GM21723 (cell line): ENCODE data around the gene EHD4.

Experiments used
- ATAC-seq: cut with Tn5 transposase; IDR thresholded peaks from one replicate; pipeline ENCODE4 v1.9.1; 2021; ENCODE audit warnings: mild to moderate bottlenecking, moderate library complexity; ENCODE audit not compliant: unreplicated experiment

EHD4 gene

GRCh38 chr15:41882689-41883483 lies 89.5 kb downstream of the EHD4 start:
- no peak for ATAC-seq

- ATAC-seq, result no peak
Measured at GRCh38 chr15:41881920-41882688, 90.3 kb downstream of the EHD4 start.

- no peak for ATAC-seq
Measured at GRCh38 chr15:41881550-41881919, 90.8 kb downstream of the EHD4 start.

- no peak for ATAC-seq
Measured at GRCh38 chr15:41881086-41881485, 91.3 kb downstream of the EHD4 start.

GRCh38 chr15:41880156-41880877 lies 92.0 kb downstream of the EHD4 start:
- ATAC-seq, result no peak

GRCh38 chr15:41879321-41879845 lies 93.0 kb downstream of the EHD4 start:
- no peak for ATAC-seq

- ATAC-seq, result no peak
Measured at GRCh38 chr15:41878355-41878699, 94.0 kb downstream of the EHD4 start.

GRCh38 chr15:41877631-41878354 lies 94.6 kb downstream of the EHD4 start:
- ATAC-seq, result no peak

- no peak for ATAC-seq
Measured at GRCh38 chr15:41876689-41877088, 95.7 kb downstream of the EHD4 start.

- no peak for ATAC-seq
Measured at GRCh38 chr15:41876007-41876406, 96.3 kb downstream of the EHD4 start.

GRCh38 chr15:41874736-41875135 lies 97.6 kb downstream of the EHD4 start:
- no peak for ATAC-seq

- no peak for ATAC-seq
Measured at GRCh38 chr15:41873711-41874110, 98.6 kb downstream of the EHD4 start.

GRCh38 chr15:41872166-41872747 lies 100.1 kb downstream of the EHD4 start:
- ATAC-seq, result no peak

GRCh38 chr15:41871175-41871905 lies 101.0 kb downstream of the EHD4 start:
- ATAC-seq, result no peak

- no peak for ATAC-seq
Measured at GRCh38 chr15:41870689-41871081, 101.7 kb downstream of the EHD4 start.

GRCh38 chr15:41869770-41870688 lies 102.3 kb downstream of the EHD4 start:
- ATAC-seq, result no peak

GRCh38 chr15:41868321-41868720 lies 104.0 kb downstream of the EHD4 start:
- ATAC-seq, result no peak

- no peak for ATAC-seq
Measured at GRCh38 chr15:41866872-41867579, 105.3 kb downstream of the EHD4 start.
